ENCODE results near the gene PSMB1.
"Not testable (repeated sequence)": the region's sequence is repeated elsewhere in the genome, so short reads cannot be mapped to it uniquely, and the experiment has no call there.

DNA sequence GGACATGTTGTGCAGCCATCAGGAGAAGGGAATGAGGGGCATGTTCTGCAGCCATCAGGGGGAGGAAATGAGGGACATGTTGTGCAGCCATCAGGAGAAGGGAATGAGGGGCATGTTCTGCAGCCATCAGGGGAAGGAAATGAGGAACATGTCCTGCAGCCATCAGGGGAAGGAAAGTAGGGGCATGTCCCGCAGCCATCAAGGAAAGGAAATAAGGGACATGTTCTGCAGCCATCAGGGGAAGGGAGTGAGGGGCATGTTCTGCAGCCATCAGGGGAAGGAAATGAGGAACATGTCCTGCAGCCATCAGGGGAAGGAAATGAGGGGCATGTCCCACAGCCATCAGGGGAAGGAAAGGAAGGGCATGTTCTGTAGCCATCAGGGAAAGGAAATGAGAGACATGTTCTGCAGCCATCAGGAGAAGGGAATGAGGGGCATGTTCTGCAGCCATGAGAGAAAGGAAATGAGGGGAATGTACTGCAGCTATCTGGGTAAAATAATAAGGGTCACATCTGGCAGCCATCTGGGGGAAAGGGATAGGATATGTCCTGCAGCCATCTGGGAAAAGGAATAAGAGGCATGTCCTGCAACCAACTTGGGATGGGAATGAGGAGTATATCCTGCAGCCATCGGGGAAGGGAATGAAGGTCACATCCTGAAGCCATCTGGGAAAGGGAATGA, 50.2 kb downstream of the PSMB1 start:
- TF ChIP-seq NR2C2 (CRISPR knock-in tag; IDR thresholded peaks at IDR 0.05); ESRRA (CRISPR knock-in tag; IDR thresholded peaks at IDR 0.05; ENCODE audit: borderline replicate concordance): not testable (repeated sequence)
- TF ChIP-seq, protein P1, sequence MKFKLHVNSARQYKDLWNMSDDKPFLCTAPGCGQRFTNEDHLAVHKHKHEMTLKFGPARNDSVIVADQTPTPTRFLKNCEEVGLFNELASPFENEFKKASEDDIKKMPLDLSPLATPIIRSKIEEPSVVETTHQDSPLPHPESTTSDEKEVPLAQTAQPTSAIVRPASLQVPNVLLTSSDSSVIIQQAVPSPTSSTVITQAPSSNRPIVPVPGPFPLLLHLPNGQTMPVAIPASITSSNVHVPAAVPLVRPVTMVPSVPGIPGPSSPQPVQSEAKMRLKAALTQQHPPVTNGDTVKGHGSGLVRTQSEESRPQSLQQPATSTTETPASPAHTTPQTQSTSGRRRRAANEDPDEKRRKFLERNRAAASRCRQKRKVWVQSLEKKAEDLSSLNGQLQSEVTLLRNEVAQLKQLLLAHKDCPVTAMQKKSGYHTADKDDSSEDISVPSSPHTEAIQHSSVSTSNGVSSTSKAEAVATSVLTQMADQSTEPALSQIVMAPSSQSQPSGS (CRISPR knock-in tag; IDR thresholded peaks at IDR 0.05; ENCODE audit: borderline replicate concordance, low read depth) = not testable (repeated sequence)
- TF ChIP-seq, protein P2, sequence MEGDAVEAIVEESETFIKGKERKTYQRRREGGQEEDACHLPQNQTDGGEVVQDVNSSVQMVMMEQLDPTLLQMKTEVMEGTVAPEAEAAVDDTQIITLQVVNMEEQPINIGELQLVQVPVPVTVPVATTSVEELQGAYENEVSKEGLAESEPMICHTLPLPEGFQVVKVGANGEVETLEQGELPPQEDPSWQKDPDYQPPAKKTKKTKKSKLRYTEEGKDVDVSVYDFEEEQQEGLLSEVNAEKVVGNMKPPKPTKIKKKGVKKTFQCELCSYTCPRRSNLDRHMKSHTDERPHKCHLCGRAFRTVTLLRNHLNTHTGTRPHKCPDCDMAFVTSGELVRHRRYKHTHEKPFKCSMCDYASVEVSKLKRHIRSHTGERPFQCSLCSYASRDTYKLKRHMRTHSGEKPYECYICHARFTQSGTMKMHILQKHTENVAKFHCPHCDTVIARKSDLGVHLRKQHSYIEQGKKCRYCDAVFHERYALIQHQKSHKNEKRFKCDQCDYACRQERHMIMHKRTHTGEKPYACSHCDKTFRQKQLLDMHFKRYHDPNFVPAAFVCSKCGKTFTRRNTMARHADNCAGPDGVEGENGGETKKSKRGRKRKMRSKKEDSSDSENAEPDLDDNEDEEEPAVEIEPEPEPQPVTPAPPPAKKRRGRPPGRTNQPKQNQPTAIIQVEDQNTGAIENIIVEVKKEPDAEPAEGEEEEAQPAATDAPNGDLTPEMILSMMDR (IDR thresholded peaks at IDR 0.05) = not testable (repeated sequence)
- TF ChIP-seq, protein P3, sequence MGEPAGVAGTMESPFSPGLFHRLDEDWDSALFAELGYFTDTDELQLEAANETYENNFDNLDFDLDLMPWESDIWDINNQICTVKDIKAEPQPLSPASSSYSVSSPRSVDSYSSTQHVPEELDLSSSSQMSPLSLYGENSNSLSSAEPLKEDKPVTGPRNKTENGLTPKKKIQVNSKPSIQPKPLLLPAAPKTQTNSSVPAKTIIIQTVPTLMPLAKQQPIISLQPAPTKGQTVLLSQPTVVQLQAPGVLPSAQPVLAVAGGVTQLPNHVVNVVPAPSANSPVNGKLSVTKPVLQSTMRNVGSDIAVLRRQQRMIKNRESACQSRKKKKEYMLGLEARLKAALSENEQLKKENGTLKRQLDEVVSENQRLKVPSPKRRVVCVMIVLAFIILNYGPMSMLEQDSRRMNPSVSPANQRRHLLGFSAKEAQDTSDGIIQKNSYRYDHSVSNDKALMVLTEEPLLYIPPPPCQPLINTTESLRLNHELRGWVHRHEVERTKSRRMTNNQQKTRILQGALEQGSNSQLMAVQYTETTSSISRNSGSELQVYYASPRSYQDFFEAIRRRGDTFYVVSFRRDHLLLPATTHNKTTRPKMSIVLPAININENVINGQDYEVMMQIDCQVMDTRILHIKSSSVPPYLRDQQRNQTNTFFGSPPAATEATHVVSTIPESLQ (CRISPR knock-in tag; IDR thresholded peaks at IDR 0.05) = not testable (repeated sequence)
- TF ChIP-seq, protein P4, sequence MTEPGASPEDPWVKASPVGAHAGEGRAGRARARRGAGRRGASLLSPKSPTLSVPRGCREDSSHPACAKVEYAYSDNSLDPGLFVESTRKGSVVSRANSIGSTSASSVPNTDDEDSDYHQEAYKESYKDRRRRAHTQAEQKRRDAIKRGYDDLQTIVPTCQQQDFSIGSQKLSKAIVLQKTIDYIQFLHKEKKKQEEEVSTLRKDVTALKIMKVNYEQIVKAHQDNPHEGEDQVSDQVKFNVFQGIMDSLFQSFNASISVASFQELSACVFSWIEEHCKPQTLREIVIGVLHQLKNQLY (CRISPR knock-in tag; IDR thresholded peaks at IDR 0.05) = not testable (repeated sequence)
